NCI-H82 treated with DMSO at 0.1 percent for 48 hours (cell line): Measurements from ENCODE around the gene NR2F1-AS1.

ENCODE experiments used
- DNase-seq: peaks from one replicate; lab custom pipeline; 2025; ENCODE audit not compliant: unreplicated experiment; lab: John Stamatoyannopoulos, UW

The NR2F1-AS1 gene

DNA sequence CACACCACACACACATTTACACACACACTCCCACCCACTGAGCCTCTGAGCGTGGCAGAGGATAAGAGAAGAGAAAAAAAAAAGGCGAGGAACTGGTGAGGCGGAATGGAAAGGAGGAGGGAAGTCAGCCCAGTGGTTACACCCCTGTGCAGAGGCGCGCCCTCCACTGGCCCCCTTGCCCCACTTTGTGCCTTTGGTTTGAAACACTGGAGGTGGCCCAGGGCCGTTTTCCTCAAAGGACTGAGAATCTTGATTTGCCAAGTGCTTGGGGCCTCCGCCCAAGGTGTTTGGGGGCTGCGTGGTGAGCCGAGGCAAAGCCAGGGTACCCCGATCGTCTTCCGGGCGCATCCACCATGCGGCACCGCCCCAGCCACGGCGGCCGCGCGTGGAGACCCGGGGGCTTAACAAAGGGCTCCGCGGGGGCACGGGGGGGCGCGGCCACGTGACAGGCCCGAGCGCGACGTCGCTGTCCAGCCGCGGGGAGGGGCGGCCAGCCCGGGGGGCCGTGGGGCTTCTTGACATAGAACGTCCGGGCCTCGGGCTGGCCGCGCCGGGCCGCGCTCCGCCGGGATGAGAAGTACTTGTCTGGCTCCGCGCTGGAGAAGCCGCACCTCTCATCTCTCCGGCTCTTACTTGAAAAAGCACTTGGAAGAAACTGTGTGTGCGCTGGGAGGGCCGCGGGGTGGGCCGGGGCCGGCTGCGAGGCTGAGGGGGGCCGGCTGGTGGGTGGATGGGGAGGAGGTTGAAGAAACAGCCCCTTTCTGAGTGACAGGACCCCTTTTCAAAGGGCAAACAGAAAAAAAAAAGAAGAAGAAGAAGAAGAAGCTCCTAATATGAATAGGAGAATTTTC lies 23.0 kb upstream of the NR2F1-AS1 start:
- no peak for DNase-seq

- no peak for DNase-seq
Measured at GRCh38 chr5:93603078-93603792, 22.2 kb upstream of the NR2F1-AS1 start.

DNA sequence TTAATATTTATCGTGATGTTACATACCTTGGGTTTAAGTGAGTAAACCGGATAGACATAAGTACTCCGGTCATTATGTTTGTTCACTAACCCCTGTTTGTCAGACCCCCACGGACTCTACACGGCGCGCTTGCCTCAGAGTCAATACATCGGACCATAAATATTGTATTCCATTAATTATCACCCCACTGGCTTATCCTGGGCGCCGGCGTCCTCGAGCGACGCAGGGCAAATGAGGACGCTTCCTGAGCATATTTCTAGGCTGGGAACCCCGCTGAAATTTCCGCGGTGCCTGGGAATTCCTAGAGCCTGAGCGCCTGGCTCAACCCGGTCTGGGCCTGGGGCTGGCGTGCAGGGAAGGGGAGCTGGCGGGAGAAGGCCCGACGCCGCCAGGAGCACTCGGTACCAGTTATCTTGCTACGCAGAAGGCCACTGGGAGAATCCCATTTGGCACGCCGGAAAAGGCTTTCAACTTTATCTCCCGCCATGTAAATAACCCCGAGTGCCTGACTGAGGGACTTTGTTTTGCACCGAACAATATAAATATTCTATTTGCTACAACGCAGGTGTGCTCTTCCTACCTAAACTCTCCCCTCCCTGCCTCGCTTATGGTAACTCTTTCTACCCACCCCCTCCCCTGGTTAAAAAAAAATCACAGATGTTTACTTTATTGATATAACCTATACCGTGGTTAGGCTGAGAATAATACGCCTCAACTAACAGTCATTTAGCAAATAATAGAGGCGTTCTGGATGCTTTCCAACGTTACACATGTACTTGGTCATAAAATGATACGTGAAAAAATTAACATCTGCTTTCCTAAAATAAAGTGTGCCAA lies 21.4 kb upstream of the NR2F1-AS1 start:
- DNase-seq = peak; percentile 61

- DNase-seq = peak; percentile 84
Measured at GRCh38 chr5:93601802-93602155, 20.8 kb upstream of the NR2F1-AS1 start.

- DNase-seq = no peak
Measured at GRCh38 chr5:93601071-93601801, 20.2 kb upstream of the NR2F1-AS1 start.

DNA sequence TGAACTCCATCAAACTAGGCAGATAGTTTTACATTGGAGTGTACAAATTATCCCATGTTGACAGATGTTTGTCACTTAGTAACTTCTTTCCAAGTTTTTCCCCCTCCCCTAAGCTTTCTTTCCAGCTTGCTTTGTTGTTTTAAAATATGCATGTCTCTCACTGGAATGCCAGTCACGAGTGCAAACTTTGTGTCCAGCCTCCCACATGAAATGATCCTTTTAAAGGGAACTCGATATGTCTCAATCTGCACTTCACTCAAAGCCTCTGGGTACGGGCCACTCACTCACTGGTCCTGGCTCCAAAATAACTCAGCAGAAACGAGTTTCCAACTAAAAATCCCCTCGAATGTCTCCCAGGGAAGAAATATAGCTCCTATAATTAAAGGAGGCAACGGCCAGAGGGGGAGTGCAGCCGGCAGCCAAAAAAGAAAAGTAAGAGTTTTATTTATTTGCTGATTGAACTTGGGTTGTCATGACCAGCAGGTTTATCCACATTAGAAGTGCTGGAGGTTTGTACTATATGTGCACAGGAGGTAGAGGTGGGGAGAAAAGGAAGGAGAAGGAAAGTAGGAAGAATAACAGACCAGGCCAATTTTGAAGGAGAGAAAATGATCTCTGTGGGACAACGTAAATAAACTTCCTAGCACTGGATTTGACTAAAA lies 19.5 kb upstream of the NR2F1-AS1 start:
- DNase-seq = no peak

- no peak for DNase-seq
Measured at GRCh38 chr5:93599399-93600120, 18.5 kb upstream of the NR2F1-AS1 start.

GRCh38 chr5:93599001-93599379 lies 18.0 kb upstream of the NR2F1-AS1 start:
- DNase-seq = no peak

- DNase-seq = no peak
Measured at GRCh38 chr5:93598091-93599000, 17.3 kb upstream of the NR2F1-AS1 start.

DNA sequence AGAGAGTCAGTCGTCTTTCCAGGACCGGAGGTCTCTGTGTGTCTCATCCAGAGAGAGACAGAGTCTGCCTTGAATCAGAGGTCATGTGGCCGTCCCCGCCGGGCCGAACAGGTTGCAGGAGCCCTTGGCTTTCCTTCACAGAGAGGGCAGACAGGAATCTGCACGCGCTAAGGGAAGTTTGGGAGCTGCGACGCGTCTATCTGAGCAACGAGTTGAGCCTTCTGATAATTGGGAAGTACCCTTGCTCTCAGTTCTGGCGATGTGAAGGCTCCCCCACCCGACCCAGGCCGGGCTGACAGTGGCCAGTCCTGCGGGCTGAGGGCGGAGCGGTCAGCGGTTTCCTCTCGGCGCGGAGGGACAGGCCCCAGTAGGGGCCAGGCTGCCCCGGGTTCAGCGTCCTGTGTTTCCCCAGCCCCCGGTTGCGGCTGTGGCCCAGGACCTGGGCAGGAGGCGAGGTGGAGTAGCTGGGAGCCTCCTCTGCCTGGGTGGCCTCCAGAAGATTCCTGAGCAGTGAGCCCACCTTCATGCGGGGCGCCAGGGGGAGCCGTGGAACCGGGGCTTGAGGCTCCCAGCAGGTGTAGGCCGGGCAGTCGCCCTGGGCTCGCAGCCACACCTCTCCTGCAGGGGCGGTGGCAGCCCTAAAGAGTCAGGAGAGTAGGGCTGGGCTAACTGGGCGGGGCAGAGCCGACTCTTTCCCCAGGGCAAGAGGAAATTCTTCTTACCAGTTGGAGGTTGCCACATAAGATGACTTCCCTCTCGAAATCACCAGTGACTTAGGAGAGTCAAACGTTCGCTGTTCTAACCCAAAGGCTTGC lies 15.9 kb upstream of the NR2F1-AS1 start:
- no peak for DNase-seq

DNA sequence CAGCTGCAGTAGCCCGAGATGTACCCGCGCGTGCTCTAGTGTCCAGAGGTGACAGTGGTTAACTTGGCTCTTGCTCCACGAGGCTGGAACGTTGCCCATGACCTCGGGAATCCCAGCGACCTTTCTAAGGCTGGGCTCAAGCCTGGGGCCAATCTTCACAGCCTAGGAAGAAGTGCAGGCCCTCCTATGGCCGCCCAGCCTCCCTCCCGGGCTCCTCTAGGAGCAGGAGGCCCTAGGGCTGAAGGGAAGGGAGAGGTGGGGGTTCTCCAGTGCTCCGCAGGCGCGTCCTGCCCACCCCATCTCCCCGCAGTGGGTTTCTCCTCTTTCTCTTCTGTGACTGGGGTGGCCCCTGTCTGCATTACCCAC lies 15.3 kb upstream of the NR2F1-AS1 start:
- no peak for DNase-seq

DNA sequence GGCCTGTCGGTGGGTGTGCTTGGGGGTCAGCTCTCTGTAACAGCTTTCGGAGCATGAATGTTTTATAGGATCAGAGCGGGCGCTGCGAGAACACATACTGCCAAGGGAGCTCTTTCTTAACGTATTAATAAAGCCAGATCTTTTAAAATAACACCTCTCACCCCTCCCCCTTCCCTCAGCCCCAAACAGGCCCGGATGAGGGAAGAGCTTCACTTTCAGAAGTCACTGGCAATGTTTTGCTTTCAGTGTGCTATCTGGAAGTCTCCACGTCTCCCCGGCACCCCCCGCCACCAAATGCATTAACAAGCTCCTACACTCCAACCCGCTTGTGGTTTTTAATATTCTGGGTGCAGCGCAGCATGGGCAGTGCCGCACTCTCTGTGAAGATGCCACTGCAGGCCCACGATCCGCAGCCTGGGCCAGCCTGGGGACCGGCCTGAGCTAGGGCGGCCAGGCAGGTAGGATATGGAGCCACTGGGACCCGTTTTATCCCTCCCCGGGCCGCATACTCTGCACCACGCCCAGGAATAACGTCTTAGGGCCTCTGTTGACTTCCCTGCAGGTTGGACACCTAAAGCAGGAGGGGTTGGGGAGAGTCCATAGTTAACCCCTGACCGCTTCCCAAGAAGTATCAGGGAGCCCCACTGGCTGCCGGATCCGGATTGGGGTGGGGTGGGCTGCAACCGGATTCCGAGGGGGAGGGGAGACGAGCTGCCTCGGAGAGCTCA lies 14.6 kb upstream of the NR2F1-AS1 start:
- no peak for DNase-seq

DNA sequence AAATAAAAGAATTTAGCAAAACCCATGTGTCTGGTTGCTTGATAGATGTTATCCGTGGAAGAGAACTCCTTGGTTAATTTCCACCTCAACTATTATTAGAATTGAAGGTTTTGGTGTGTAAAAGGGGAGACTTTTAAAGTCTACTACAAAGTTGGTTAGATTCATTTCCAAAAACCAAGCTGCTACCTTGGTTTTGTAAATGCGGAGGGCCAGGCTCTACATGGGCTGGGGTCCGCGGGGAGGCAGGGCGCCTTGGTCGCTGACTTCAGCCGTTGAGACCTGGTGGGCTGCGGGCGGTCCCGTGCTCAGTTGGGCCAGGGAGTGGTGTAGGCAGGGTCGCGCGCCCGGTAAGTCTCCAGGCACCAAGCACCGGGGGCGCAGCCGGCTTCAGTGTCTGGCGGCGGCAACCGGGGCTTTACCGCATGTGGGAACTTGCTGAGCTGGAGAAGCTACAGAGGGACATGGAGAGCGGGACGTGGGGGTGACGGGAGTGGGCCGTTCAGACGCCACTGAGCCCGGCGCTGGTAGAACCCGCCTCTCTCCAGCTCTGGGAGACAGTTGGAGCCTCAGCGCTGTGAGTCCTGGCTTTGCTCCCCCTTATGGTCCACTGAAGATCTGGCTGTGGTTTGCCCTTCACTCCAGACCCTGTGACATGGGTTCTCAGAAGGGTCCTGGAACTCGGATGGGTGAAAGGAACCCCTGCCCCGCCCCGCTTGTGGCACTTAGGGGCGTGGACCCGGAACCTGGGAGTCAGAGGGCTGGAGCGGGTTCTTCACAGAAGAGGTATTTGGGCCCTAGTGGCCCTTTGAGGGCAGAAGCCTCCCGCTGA lies 13.8 kb upstream of the NR2F1-AS1 start:
- DNase-seq = no peak

DNA sequence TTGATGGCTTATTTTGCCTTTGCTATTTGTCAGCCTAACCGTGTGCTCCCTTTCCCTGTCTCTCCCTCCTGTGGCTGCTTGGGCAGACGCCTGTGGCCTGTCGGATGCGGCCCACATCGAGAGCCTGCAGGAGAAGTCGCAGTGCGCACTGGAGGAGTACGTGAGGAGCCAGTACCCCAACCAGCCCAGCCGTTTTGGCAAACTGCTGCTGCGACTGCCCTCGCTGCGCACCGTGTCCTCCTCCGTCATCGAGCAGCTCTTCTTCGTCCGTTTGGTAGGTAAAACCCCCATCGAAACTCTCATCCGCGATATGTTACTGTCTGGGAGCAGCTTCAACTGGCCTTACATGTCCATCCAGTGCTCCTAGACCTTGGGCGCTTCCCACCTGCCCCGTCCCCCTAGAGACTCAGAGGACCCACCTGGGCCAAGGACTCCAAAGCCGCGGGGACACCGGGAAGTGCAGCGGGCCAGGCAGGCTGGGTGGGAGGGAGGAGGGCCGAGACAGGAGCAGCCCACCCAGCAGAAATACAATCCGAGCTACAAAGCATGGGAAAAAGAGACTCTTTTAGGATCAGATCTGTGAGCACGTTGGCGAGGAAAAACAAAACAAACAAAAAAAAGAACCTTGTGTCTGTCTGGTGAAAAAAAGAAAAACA lies 12.6 kb upstream of the NR2F1-AS1 start:
- DNase-seq = no peak

DNA sequence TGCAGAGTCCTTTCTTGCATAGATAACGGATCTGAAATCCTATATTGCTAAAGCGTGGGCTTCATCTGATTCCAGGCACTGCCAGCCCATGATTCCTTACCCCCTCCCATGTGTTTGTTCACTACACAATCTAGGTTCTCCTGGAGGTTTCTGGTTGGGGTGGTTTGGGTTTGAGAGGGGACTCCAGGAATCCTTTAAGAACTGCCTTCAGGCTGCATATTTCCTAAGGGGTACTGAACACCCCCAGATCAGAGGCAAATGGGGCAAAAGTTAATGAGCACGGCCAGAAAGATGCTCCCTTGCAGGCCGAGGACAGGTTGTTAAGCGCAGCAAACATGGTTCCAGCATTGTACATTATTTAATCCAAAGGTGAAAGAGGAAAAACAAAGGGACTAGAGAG lies 11.9 kb upstream of the NR2F1-AS1 start:
- no peak for DNase-seq
